Pancreas (tissue), 10 donors: ENCODE measurements around the gene GPX3. TPM values are rescaled to one million over a fixed set of nuclear protein-coding genes. Genes with fewer than 3 reads are reported as not detected.

Experiments used
- ATAC-seq, 4 donors: fragments of 200-7000 bp; cut with Tn5 transposase; one replicate each; pipeline versions ENCODE4 v1.8.0 to v1.9.1; 2020; ENCODE audit warnings: mild to moderate bottlenecking in 4 of 4, moderate library complexity in 4 of 4
- DNase-seq, 6 donors: peaks; one replicate each; pipeline ENCODE4 v3.0.0-alpha.2; 2020
- FAIRE-seq: peaks from 2 replicates; lab custom pipeline; 2012; peaks lifted over from hg19 to GRCh38; lab: Jason Lieb, UNC
- H3K27ac ChIP-seq, 4 donors: fragments of 200-600 bp; sonication (generic); 1 replicate in 3 of 4; 2 replicates in 1 of 4; pipeline versions ENCODE4 v1.5.0 to v1.8.0; 2020
- H3K27me3 ChIP-seq, 4 donors: fragments of 200-600 bp; one replicate each; pipeline ENCODE4 v1.8.0; 2021
- H3K36me3 ChIP-seq, 3 donors: fragments of 200-600 bp; sonication (generic) in 1 of 3; one replicate each; pipeline versions ENCODE4 v1.5.0 to v1.8.0; 2020 to 2021
- H3K4me1 ChIP-seq, 3 donors: fragments of 200-600 bp; one replicate each; pipeline ENCODE4 v1.8.0; 2021
- H3K4me3 ChIP-seq, 4 donors: fragments of 200-600 bp; sonication (generic) in 2 of 4; one replicate each; pipeline versions ENCODE4 v1.5.0 to v1.8.0; 2020 to 2021
- H3K9me3 ChIP-seq, 4 donors: fragments of 200-600 bp; one replicate each; pipeline ENCODE4 v1.8.0; 2021
- WGBS, 2 donors: extraction: QIAGEN DNeasy Blood & Tissue Kit; methylation state at CpG; one replicate each; pipeline ENCODE4 v1.1.7; 2013; 5-methylcytosine and 5-hydroxymethylcytosine counted together
- intact Hi-C, 3 donors: fragments of 100-400 bp; cut with DNase I; formaldehyde crosslinking; loops; one replicate each; pipeline versions ENCODE4 v1.11.1 to v1.14.2; 2022
- polyA plus RNA-seq, 2 donors: library from polyadenylated mRNA; stranded (reverse); fragments of 200-250 nt; gene quantifications; one replicate each; pipeline ENCODE4 v1.2.3, GENCODE V29; 2013
- total RNA-seq, 6 donors: library from RNA; stranded (reverse); fragmentation: NEBNext Ultra II Directional in 4 of 6; extraction: Animal tissue kit (Norgen Biotek cat#: 25700) in 4 of 6; gene quantifications; one replicate each; pipeline versions ENCODE4 v1.2.1 to v1.2.4, GENCODE V29; 2021 to 2023
- TF ChIP-seq, protein P1 (sequence below), 4 donors: fragments of 200-600 bp; sonication (generic) in 3 of 4; IDR thresholded peaks; one replicate each; pipeline versions ENCODE4 v1.5.0 to v1.8.0; 2021; ENCODE audit warnings: antibody characterized with exemption in 4 of 4
- donor health status: healthy with polysubstance abuse.
- donor health status: DM: no; HTN: no; CAD: no; lungs with moderate emphysema.
- donor health status: DM: no; HTN: no; CAD: no.
- donor health status: control.
- donor health status: control.
- donor health status: Bipolar disorder and iron deficiency.
- donor health status: DM: yes; HTN: yes; CAD: no.
- donor health status: DM: no; HTN: no; CAD: no.
- donor health status: DM: no; HTN: no; CAD: no.
- donor health status: DM: yes; HTN: yes; CAD: no.

Gene GPX3
- total and polyA plus RNA-seq, 8 donors, result 26.3 to 298 (median 61.6) TPM

DNA sequence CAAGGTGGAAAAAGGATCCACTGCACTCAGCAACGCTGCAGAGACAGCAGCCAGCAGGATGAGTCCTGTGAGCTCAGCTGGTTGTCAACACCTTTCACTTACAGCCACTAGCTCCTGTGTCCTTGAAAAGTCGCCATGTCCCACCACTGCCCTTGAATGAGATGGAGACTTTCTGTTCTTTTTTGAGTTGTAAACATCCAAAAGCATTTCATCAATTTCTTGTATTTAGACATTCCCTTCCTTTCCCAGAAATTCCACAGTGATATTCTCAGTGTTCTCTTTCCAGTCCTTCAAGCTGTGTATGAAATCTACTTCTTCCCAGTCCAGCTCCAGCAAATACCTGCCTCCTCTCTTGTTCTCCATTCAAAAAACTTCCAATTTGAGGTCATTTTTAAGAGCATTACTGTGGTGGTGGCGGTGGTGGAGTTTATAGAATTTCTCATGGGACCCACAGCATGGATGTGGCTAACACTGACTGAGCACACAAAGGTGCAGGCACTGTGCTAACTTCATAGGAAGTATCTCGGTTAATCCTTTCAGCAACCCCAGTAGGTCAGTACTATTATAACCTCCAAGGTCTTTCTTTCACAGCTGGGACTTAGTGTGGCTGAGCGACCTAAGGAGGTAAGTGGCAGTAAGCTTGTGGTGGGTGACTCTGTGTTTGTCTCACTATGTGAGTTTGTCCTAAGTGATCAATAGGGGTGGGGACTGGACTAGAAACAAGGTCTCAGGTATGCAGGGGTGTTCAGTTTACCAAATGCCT, 15.0 kb upstream of the GPX3 start:
- no peaks in the 10 kb centered on the region for H3K9me3 ChIP-seq
- H3K27me3 ChIP-seq, result no peaks in the 10 kb centered on the region
- intact Hi-C loops, result no loop called here
- ATAC-seq (peak in 2 of 4 donors; percentile 34 to 42), FAIRE-seq (no peak), DNase-seq (no peak)
- H3K4me1 ChIP-seq, result no peaks in the 10 kb centered on the region
- H3K36me3 ChIP-seq, result no peaks in the 10 kb centered on the region
- WGBS, 2 donors, result 58 to 59% methylated on average over 5 of the region's 5 CpGs
- TF ChIP-seq, protein P1, sequence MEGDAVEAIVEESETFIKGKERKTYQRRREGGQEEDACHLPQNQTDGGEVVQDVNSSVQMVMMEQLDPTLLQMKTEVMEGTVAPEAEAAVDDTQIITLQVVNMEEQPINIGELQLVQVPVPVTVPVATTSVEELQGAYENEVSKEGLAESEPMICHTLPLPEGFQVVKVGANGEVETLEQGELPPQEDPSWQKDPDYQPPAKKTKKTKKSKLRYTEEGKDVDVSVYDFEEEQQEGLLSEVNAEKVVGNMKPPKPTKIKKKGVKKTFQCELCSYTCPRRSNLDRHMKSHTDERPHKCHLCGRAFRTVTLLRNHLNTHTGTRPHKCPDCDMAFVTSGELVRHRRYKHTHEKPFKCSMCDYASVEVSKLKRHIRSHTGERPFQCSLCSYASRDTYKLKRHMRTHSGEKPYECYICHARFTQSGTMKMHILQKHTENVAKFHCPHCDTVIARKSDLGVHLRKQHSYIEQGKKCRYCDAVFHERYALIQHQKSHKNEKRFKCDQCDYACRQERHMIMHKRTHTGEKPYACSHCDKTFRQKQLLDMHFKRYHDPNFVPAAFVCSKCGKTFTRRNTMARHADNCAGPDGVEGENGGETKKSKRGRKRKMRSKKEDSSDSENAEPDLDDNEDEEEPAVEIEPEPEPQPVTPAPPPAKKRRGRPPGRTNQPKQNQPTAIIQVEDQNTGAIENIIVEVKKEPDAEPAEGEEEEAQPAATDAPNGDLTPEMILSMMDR (IDR thresholded peaks at IDR 0.05), result no peak
- H3K27ac ChIP-seq, result peak overlapping the region in 1 of 4 donors; percentile 13
- no peak overlapping the region for H3K4me3 ChIP-seq

DNA sequence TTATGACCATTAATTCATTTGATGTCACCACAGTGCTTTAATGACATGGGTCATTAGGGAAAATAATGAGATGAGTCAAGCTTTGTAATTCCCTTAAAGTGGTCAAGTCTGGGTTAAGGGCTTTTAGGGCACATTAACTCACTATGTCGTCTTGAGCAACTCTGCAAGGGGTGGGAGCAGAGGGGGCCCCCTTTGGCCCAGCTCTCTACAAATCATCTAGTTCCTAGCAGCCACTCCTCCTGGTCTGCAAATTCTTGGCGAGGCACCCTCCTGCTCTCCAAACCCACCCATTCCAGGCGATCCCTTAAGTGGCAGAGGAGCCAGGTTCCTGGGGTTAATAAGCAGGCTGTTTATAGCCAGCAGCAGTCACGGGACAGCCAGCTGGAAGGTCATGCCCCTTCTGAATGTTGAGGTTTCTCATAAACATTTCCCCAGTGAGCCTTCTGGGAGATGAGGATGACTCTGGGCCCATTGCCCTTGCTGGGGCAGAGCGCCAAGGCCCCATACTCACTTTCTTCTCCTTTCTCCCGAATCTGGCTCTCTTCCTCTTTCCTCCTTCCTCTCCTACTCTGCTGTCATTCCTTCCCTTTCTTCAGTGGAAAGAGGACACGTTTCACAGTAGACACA, 14.3 kb upstream of the GPX3 start:
- Histone ChIP-seq H3K27me3 (no peaks in the 10 kb centered on the region), H3K4me1 (no peaks in the 10 kb centered on the region), H3K27ac (peak overlapping the region in 2 of 4 donors; percentile 13 to 37), H3K36me3 (no peaks in the 10 kb centered on the region), H3K9me3 (no peaks in the 10 kb centered on the region), H3K4me3 (no peak overlapping the region)
- 65 to 67% methylated on average over 7 of the region's 7 CpGs for WGBS, 2 donors
- TF ChIP-seq, protein P1 (IDR thresholded peaks at IDR 0.05), result no peak
- intact Hi-C loops, result no loop called here
- DNase-seq, result peak in 3 of 6 donors; percentile 25 to 57 (median 39)
- ATAC-seq, result peak in 3 of 4 donors; percentile 65 to 74 (median 70)
- FAIRE-seq, result no peak

DNA sequence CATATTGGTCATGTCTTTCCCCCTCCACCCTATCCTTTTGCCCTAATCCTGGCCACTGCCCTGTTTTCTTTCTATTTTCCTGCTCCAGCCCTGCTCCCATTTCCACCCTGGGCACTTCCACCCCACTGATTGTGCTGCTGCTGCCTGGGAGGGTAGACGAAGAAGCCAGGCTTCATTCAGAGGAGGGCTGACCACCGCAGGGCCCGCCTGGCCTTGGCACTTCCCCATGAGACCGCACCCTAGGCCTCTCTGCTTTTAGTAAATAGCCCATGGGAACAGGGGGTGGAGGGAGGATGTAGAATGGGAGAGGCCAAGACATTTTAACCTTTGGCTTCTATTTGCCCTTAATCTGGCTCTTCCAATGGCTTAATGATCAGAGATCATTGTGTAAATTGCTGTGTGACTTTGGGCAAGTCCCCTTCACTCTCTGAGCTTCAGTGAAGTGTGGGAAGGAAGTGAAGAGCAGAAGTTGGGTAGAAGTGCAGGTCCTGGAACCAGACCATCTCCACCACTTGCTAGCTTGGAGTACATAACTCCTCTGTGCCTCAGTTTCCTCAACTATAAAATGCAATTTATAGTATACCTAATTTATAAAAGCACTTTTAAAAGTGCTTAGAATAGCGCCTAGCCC, 13.6 kb upstream of the GPX3 start:
- H3K27me3 ChIP-seq, result no peaks in the 10 kb centered on the region
- WGBS, 2 donors, result 82 to 92% methylated on average over 5 of the region's 5 CpGs
- H3K4me3 ChIP-seq, result no peak overlapping the region
- FAIRE-seq, result no peak
- H3K36me3 ChIP-seq, result no peaks in the 10 kb centered on the region
- TF ChIP-seq, protein P1 (IDR thresholded peaks at IDR 0.05), result no peak
- DNase-seq, result no peak
- H3K9me3 ChIP-seq, result no peaks in the 10 kb centered on the region
- H3K27ac ChIP-seq, result peak overlapping the region in 1 of 4 donors; percentile 37
- peak in 3 of 4 donors; percentile 19 to 21 (median 21) for ATAC-seq
- intact Hi-C loops, result no loop called here
- no peaks in the 10 kb centered on the region for H3K4me1 ChIP-seq

DNA sequence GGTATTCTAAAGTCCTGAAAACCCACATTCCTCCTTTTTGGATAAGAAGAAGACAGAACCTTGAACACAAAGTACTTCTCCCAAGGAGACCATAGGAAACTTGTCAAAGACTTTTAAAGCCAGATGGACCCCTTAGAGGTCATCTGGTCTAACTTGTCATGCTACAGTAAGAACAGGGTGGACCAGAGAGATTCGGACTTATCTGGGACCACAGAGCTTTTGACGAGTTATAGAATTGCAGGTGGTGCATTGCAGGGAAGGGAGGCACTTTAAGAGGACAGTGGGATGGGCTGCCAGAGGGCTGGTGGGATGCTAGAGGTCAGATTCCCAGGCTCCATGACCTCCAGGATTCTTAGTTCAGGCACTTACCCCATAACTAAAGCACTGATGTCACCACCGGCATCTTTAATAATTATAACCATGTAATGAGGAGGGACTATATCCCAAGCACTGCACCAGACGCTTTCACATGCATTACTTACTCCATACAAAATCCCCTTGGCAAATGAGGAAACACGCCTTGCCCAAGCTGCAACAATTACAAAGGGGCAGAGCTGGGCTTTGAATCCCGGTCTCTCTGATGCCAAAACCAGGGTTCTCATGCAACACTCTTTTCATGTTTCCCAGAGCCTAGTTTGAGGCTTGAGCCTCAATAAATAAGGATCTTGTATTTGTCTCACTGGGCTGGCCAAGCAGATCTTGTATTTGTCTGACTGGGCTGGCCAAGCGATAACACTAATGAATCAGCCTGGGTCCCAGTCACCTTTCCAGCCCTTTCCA, 12.8 kb upstream of the GPX3 start:
- intact Hi-C loops, result no loop called here
- no peak overlapping the region for H3K4me3 ChIP-seq
- DNase-seq (no peak), ATAC-seq (peak in 1 of 4 donors; percentile 4), FAIRE-seq (no peak)
- TF ChIP-seq, protein P1 (IDR thresholded peaks at IDR 0.05), result no peak
- H3K4me1 ChIP-seq, result no peaks in the 10 kb centered on the region
- H3K27ac ChIP-seq, result no peak overlapping the region
- H3K9me3 ChIP-seq, result no peaks in the 10 kb centered on the region
- H3K36me3 ChIP-seq, result no peaks in the 10 kb centered on the region
- no peaks in the 10 kb centered on the region for H3K27me3 ChIP-seq
- WGBS, 2 donors, result 77 to 85% methylated on average over 7 of the region's 7 CpGs
